OCI-LY1 (cell line): ENCODE data around the gene TMC7.

ENCODE experiments used
- H2AFZ ChIP-seq: fragments of 200-600 bp; sonication (generic), shearing (Covaris generic); 2 replicates; pipeline ENCODE4 v1.6.0; 2014; ENCODE audit warnings: antibody characterized with exemption, mild to moderate bottlenecking, low read length
- H3F3A ChIP-seq: fragments of 200-600 bp; sonication (generic), shearing (Covaris generic); 2 replicates; pipeline ENCODE4 v1.6.0; 2014; ENCODE audit warnings: mild to moderate bottlenecking, antibody characterized with exemption, low read length, moderate library complexity; ENCODE audit not compliant: insufficient read depth
- H3K27ac ChIP-seq: fragments of 200-600 bp; sonication (generic); 2 replicates; pipeline ENCODE4 v1.5.1; 2014; ENCODE audit warnings: low read length, mixed run types, mild to moderate bottlenecking, low read depth; ENCODE audit not compliant: poor library complexity, severe bottlenecking
- H3K27me3 ChIP-seq: fragments of 200-600 bp; sonication (generic); 2 replicates; pipeline ENCODE4 v1.6.0; 2014; ENCODE audit warnings: antibody characterized with exemption, mild to moderate bottlenecking, low read length, moderate library complexity; ENCODE audit not compliant: insufficient read depth
- H3K36me3 ChIP-seq: fragments of 200-600 bp; sonication (generic); 2 replicates; pipeline ENCODE4 v1.6.1; 2014; ENCODE audit warnings: mild to moderate bottlenecking, antibody characterized with exemption, low read length, moderate library complexity, mixed read lengths; ENCODE audit not compliant: insufficient read depth
- H3K4me1 ChIP-seq: fragments of 200-600 bp; sonication (generic); 2 replicates; pipeline ENCODE4 v1.5.1; 2014; ENCODE audit warnings: mild to moderate bottlenecking, low read length, moderate library complexity; ENCODE audit not compliant: insufficient read depth, severe bottlenecking
- H3K4me2 ChIP-seq: fragments of 200-600 bp; sonication (generic), shearing (Covaris generic); 2 replicates; pipeline ENCODE4 v1.6.1; 2014; ENCODE audit warnings: low read length
- H3K4me3 ChIP-seq: fragments of 200-600 bp; sonication (generic); 2 replicates; pipeline ENCODE4 v1.5.1; 2014; ENCODE audit warnings: low read length, low read depth, mild to moderate bottlenecking, mixed read lengths; ENCODE audit not compliant: poor library complexity, severe bottlenecking
- H3K79me2 ChIP-seq: fragments of 200-600 bp; shearing (Covaris generic); 2 replicates; pipeline ENCODE4 v1.6.1; 2016; ENCODE audit warnings: mixed run types, low read length, mixed read lengths; ENCODE audit not compliant: insufficient read depth
- H3K9ac ChIP-seq: fragments of 200-600 bp; sonication (generic), shearing (Covaris generic); 2 replicates; pipeline ENCODE4 v1.6.1; 2014; ENCODE audit warnings: mild to moderate bottlenecking, low read length, mixed read lengths
- H3K9me2 ChIP-seq: fragments of 200-600 bp; sonication (generic), shearing (Covaris generic); 2 replicates; pipeline ENCODE4 v1.6.1; 2014; ENCODE audit warnings: low read depth, mild to moderate bottlenecking, low read length, mixed read lengths
- H3K9me3 ChIP-seq: fragments of 200-600 bp; shearing (Covaris generic); 2 replicates; pipeline ENCODE4 v1.6.1; 2014; ENCODE audit warnings: low read length, mixed read lengths
- H4K20me1 ChIP-seq: fragments of 200-600 bp; sonication (generic), shearing (Covaris generic); 2 replicates; pipeline ENCODE4 v1.6.0; 2016; ENCODE audit warnings: mild to moderate bottlenecking, low read length; ENCODE audit not compliant: insufficient read depth
- EZH2 ChIP-seq: fragments of 200-600 bp; sonication (generic), shearing (Covaris generic); IDR thresholded peaks from 2 replicates; pipeline ENCODE4 v1.8.0; 2017; ENCODE audit warnings: borderline replicate concordance, mixed run types, mild to moderate bottlenecking, antibody characterized with exemption, low read length, moderate library complexity, mixed read lengths
- TF ChIP-seq, protein P1 (sequence below): fragments of 200-600 bp; sonication (generic), shearing (Covaris generic); IDR thresholded peaks from 2 replicates; pipeline ENCODE4 v1.5.1; 2017; ENCODE audit warnings: mild to moderate bottlenecking, antibody characterized with exemption, low read length, moderate library complexity, mixed read lengths

Gene TMC7

DNA sequence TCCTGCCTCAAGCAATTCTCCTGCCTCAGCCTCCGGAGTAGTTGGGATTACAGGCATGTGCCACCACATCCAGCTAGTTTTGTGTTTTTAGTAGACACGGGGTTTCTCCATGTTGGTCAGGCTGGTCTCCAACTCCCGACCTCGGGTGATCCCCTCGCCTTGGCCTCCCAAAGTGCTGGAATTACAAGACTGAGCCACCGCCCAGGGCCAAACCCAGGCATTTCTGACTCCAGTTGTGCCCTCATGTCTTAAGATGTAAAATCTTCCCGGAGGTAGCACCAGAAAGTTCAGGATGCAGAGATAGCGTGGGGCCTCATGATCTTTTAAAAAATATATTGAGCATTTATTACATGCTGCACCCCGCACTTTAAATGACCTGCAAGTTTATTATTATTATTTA is 44.7 kb upstream of the TMC7 start:
- Histone ChIP-seq H3K36me3 (no peaks in the 10 kb centered on the region), H3K27ac (no peak overlapping the region), H3K9me3 (no peaks in the 10 kb centered on the region), H3K9me2 (no peaks in the 10 kb centered on the region), H4K20me1 (no peaks in the 10 kb centered on the region), H3K4me3 (no peak overlapping the region), H3K4me2 (no peak overlapping the region), H3K9ac (no peak overlapping the region), H3K27me3 (no peaks in the 10 kb centered on the region; the same call in 1 of the 2 replicates), H3F3A (no peaks in the 10 kb centered on the region), H3K4me1 (no peaks in the 10 kb centered on the region), H2AFZ (no peak overlapping the region), H3K79me2 (no peaks in the 10 kb centered on the region)
- TF ChIP-seq EZH2: no peak

GRCh38 chr16:18941471-18941870 is 42.3 kb upstream of the TMC7 start:
- Histone ChIP-seq H2AFZ (no peak overlapping the region), H3F3A (no peaks in the 10 kb centered on the region), H3K27ac (no peak overlapping the region), H3K4me1 (peaks cover 5% of the 10 kb centered on the region), H3K79me2 (no peaks in the 10 kb centered on the region), H3K4me2 (no peak overlapping the region), H4K20me1 (no peaks in the 10 kb centered on the region), H3K9ac (no peak overlapping the region), H3K36me3 (no peaks in the 10 kb centered on the region), H3K9me2 (no peaks in the 10 kb centered on the region), H3K27me3 (no peaks in the 10 kb centered on the region; the same call in 1 of the 2 replicates), H3K4me3 (no peak overlapping the region), H3K9me3 (no peaks in the 10 kb centered on the region)
- no peak for TF ChIP-seq EZH2
- TF ChIP-seq, protein P1, sequence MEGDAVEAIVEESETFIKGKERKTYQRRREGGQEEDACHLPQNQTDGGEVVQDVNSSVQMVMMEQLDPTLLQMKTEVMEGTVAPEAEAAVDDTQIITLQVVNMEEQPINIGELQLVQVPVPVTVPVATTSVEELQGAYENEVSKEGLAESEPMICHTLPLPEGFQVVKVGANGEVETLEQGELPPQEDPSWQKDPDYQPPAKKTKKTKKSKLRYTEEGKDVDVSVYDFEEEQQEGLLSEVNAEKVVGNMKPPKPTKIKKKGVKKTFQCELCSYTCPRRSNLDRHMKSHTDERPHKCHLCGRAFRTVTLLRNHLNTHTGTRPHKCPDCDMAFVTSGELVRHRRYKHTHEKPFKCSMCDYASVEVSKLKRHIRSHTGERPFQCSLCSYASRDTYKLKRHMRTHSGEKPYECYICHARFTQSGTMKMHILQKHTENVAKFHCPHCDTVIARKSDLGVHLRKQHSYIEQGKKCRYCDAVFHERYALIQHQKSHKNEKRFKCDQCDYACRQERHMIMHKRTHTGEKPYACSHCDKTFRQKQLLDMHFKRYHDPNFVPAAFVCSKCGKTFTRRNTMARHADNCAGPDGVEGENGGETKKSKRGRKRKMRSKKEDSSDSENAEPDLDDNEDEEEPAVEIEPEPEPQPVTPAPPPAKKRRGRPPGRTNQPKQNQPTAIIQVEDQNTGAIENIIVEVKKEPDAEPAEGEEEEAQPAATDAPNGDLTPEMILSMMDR: no peak

DNA sequence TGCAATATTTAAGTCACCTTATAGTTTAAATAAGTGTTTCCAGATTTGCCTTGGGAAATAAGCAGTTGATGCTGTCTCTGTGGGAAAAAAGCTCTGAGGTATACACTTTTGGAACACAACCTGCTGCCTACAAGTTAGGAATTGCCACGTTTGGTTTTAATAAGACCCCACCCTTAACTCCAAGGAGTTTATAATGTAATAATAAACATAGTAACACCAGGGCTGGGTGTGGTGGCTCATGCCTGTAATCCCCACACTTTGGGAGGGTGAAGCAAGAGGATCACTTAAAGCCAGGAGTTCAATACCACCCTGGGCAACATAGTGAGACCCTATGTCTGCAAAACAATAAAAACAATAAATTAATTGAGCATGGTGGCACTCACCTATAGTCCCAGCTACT is 41.7 kb upstream of the TMC7 start:
- no peak overlapping the region for H3K4me3 ChIP-seq
- no peaks in the 10 kb centered on the region for H3F3A ChIP-seq
- H2AFZ ChIP-seq: no peak overlapping the region
- TF ChIP-seq, protein P1: no peak
- TF ChIP-seq EZH2: no peak
- H4K20me1 ChIP-seq: no peaks in the 10 kb centered on the region
- H3K9me2 ChIP-seq: no peaks in the 10 kb centered on the region
- no peaks in the 10 kb centered on the region for H3K36me3 ChIP-seq
- no peak overlapping the region for H3K9ac ChIP-seq
- H3K4me1 ChIP-seq: peaks cover 5% of the 10 kb centered on the region
- no peak overlapping the region for H3K4me2 ChIP-seq
- no peaks in the 10 kb centered on the region for H3K9me3 ChIP-seq
- H3K27me3 ChIP-seq: no peaks in the 10 kb centered on the region; the same call in 1 of the 2 replicates
- no peak overlapping the region for H3K27ac ChIP-seq
- no peaks in the 10 kb centered on the region for H3K79me2 ChIP-seq

GRCh38 chr16:18943414-18943813 is 40.3 kb upstream of the TMC7 start:
- Histone ChIP-seq H3K9me3 (no peaks in the 10 kb centered on the region), H4K20me1 (no peaks in the 10 kb centered on the region), H3K27me3 (no peaks in the 10 kb centered on the region; the same call in 1 of the 2 replicates), H3K4me1 (peaks cover 5% of the 10 kb centered on the region), H3K27ac (no peak overlapping the region), H3K36me3 (no peaks in the 10 kb centered on the region), H3K9me2 (no peaks in the 10 kb centered on the region), H3K79me2 (no peaks in the 10 kb centered on the region), H3K4me3 (no peak overlapping the region), H3K9ac (no peak overlapping the region), H3F3A (no peaks in the 10 kb centered on the region), H3K4me2 (no peak overlapping the region), H2AFZ (no peak overlapping the region)
- TF ChIP-seq, protein P1: no peak
- no peak for TF ChIP-seq EZH2
